CD4-positive, alpha-beta T cell treated with Interleukin-6 for 4 hours (primary cell): ENCODE measurements around the gene AKR1C1.
"Not testable (repeated sequence)": the region's sequence is repeated elsewhere in the genome, so short reads cannot be mapped to it uniquely, and the experiment has no call there.

Experiments used
- DNase-seq: peaks from one replicate; pipeline ENCODE4 v3.0.0-alpha.2; 2020; ENCODE audit warnings: mixed read lengths

AKR1C1 gene

DNA sequence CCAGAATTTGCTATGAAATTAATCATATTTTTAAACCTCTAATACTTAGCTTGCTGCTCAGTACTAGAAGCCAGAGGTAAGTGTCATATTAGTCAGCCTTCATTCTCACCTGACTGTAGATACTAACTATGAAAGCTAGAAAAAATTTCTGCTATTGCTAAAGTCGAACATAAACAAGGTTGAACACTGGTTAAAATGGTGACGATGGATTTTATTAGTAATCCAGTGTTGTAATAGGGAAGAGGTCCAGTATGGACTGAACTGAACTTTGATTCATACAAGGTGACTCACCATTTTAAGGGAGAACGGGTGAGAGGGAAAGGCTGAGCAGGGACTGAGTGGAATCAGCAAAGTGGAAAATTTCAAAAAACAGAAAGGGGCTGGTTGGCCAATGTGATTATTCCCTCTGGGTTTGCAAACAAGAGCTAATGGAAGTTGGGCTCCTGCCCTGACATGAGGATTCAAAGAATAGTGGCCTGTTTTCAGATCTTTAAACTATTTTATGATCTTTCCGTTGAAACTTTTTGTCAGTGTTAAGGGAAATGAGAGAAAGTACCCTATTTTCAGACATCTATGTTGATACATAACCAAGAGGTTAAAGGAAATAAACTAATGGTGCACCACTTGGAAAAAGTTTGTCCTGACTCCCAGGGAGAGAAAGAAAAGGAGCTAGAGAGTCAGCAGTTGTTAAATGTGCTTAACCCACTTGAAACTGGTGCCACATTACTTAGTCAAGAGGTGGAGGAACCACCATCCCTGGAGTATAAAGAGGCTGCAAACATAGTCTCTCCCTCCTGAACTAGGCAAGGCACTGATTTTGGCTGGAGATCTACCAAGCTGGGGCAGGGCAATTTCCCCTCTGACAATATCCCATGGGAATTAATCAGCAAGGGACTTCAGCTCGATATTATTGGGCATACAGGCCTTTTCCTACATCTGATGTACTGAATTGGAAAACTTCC lies 15.3 kb upstream of the AKR1C1 start:
- DNase-seq: no peak

DNA sequence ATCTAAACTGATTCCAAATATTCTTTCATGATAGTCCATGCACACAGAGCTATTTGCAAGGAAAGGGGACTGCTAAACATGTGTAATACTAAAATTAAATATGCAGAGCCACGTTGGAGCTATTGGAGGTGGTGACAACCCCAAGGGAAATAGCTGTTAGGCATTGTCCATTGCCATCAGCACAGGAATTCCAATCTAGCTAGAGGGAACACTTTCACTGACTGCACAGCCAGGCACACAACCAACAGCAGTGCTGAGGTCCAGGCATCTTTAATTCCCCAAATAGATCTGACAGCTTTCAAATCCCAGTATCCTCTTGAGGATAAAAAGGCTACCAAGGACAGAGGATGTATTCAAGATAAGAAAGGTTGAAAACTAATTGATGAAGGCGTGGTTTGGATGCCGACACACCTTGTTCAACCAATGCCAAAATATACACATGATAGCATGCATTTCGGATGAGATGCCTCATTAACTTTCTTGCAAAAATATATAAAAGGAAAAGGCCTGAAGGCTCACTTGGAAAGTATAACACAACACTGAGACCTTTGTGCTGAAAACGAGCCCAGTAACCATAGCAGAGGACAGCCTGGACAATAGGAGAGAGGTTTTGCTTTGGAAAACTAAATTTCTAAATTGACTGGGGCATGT lies 11.6 kb upstream of the AKR1C1 start:
- DNase-seq: not testable (repeated sequence)

DNA sequence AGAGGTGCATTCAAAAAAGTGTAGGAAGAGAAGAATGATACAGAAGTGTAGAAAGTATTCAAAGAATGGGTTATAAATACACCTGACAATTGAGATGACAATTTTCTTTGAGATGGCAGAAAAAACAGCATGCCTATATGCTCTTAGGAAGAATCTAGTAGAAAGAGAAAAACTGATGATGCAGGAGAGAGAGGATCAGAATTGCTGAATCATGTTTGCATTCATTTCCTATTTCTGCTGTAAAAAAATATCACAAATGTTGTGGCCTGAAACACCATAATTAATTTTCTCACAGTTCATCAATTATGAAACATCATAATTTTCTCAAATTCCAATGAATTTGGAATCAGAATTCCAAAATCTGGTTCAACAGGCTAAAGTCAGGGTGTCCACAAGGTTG lies 9.8 kb upstream of the AKR1C1 start:
- DNase-seq: no peak

DNA sequence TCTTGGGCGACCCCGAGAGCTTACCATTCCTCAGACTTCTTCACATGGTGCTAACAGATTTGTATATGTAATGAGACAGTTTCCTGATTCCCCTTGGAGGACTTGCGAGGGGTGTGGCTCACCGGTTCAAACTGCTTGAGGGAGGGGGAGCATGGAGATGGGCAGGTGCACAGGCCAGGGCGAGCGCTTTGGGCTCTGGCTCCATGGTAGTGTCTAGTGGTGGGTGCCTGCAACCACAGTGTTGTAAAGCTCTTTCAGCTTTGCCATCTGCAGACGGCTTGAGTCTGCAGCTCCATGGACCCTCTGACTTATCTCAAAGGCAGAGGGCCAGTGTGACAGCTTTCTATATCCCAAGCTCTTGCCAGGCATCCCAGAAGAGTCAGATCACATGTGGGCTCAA lies 7.1 kb upstream of the AKR1C1 start:
- not testable (repeated sequence) for DNase-seq

DNA sequence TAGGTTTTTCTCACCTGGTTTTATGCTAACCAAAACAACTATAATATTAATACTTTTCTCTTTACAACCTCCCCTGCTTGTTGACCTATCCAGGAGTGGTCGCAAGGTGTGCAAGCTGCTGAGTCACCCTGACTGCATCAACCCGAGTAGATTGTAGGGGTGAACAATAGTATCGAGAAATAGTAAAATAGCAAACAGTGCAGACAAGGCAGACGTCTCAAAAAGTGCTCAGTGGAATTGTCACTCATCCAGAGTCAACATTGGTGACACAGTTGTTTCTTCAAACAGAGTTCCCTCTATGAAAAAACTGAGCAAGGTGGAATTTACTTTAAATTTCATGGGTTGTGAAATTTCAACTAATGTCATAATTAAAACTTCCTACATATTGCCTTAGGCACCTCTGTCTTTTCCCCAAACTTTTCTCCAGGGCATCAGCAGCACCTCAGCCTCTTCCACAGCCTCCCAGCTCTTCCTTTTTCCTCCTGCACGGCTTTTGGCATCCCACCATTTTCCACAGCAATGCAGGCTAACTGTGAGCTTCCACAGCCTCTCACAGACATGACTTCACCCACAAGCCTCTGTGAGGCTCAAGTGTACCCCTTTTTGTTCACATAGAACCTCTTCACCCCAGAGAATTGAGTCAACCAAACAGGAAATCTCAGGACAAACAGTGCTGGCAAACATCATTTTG lies 6.1 kb upstream of the AKR1C1 start:
- DNase-seq: not testable (repeated sequence)

DNA sequence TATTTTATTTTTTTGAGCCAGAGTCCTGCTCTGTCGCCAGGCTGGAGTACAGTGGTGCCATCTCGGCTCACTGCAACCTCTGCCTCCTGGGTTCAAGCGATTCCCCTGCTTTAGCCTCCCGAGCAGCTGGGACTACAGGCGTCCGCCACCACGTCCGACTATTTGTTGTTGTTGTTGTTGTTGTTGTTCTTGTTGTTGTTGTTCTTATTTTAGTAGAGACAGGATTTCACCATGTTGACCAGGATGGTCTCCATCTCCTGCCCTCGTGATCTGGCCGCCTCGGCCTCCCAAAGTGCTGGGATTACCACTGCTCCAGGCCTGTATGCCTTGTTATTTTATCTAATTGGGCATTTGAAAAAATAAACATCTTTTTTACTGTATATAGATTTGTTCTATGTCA lies 1.7 kb upstream of the AKR1C1 start:
- DNase-seq: not testable (repeated sequence)

DNA sequence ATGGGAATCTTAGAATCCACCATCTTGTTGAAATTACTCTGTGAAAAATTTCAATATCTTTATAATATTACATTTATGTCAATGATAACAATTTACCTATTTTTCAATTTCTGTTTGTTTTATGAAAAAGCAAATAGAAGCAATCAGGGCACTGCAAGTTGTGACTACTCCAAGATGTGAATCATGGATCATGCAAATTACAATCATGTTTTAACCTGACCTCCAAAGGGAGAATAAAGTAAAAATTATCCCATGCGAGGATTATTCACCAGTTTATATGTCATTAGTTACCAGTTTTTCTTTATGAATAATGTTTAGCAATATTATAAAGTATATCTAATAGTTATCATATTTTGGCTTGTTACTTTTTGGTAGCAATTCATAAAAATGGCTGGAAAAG lies 907 bp upstream of the AKR1C1 start:
- not testable (repeated sequence) for DNase-seq

DNA sequence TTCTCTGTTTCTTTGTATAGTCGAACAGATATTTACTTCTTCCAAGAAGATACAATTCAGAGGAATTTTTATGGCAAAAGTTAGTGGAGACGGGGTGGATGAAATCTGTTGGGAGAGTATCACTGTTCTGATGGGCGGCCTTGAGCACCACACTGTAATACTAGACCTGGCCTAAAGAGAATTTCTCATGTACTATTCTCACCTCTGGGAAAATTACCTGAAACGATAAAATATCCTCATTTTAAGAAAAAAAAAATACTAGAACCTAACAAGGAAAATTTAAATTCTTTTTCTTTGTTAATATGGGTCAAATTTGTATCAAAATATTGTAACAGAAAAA lies 570 bp downstream of the AKR1C1 start:
- not testable (repeated sequence) for DNase-seq

DNA sequence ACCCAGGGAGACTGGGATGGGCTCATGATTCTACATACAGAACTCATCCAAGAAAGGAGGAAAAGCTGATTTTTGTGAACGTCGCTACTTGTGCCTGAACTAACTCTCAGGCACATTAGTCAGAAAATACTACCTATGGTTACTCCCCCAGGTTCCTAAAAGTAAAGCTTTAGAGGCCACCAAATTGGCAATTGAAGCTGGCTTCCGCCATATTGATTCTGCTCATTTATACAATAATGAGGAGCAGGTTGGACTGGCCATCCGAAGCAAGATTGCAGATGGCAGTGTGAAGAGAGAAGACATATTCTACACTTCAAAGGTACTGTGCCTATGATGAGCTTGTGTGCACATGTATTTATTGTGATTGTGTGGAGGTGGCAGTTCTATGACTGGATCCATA lies 2.5 kb downstream of the AKR1C1 start:
- not testable (repeated sequence) for DNase-seq

DNA sequence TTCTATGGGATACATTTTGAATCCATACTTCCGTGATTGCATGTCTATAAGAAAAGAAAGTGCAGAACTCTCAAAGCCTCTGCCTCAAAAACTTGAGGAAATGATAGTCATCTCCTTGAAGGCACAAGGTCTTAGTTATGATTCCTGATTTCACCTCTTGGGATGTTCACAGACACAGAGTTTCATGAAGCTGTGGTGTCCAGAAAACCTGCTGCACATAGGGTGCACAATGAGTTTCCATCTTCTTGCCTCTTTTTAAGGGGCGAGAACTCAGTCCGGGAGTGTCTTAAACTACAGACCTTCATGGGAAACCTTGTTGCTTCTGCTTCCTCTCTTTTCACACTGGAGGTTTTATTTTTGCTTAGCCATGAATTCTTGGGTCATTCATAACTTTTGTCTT lies 4.0 kb downstream of the AKR1C1 start:
- DNase-seq: not testable (repeated sequence)

DNA sequence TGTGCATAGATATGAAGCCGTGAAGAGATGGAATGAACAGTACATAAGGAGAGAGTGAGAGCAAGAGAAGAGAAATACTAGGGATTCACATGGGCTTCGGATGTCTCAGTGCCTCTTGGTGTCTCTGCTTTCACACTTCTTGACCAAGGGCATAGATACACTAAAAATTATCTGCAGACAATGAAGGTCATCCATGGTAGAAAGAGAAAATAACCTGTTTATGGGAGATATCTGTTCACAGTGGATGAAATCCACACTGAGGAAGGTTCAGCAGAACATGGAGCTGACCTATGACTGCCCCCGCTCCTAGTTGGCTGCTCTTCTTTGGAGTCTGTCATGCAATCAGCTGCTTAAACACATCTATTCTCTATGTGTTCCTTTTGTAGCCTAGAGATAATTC lies 6.1 kb downstream of the AKR1C1 start:
- DNase-seq: not testable (repeated sequence)

DNA sequence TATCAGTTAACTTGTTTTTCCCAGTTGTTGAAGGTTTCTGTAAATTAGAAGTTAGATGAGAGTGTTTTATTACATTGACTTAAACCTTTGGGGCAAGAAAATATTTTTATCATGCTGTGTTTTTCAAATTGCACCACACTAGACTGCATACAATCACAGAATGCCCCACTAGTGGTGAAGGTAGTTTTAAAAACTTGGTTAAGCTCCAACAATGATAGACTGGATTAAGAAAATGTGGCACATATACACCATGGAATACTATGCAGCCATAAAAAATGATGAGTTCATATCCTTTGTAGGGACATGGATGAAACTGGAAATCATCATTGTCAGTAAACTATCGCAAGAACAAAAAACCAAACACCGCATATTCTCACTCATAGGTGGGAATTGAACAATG lies 7.1 kb downstream of the AKR1C1 start:
- DNase-seq: not testable (repeated sequence)

DNA sequence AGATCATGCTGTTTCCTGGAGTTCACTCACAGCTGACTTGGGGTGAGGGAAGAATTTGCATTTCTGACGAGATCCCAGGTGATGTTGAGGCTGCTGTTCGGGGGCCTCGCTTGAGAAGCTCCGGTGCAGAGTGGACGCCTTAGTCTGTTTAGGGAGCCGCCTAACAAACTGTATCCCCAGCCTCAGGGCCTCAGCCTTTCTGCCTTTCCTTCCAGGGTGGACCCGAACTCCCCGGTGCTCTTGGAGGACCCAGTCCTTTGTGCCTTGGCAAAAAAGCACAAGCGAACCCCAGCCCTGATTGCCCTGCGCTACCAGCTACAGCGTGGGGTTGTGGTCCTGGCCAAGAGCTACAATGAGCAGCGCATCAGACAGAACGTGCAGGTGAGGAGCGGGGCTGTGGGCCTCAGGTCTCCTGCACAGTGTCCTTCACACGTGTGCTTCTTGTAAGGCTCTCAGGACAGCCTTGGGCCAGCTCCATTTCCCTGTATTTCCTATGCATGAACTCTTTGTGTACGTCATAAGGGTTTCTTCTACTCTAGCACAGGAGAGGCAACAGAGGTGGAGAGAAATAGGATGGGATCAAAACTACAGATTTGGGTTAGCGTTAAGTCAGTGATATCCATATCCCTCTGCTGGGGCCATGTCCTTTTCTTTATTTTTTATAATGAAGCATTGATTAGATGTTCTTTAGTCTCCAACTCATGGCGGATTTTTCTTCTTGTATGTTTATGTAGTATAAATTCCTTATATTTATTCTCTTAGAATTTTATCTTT lies 9.3 kb downstream of the AKR1C1 start:
- not testable (repeated sequence) for DNase-seq

DNA sequence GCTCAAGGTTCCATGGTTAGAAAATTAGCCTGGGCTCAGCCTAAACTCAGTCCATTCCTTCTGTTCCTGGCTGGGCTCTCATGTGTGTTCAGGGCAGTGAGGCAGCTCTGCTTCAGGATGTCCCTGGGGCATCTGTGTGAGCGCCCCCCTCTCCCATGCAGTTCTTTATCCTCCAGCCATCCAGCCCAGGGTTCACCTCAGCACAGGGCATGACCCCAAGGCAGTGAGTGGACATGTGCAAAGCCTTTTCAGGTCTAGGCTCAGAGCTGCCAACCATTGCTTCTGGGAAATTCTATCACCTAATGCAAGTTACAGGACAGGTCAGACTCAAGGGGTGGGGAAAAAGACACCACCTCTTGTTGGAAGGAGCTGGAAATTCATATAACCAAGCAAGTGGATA lies 10.1 kb downstream of the AKR1C1 start:
- DNase-seq: not testable (repeated sequence)

DNA sequence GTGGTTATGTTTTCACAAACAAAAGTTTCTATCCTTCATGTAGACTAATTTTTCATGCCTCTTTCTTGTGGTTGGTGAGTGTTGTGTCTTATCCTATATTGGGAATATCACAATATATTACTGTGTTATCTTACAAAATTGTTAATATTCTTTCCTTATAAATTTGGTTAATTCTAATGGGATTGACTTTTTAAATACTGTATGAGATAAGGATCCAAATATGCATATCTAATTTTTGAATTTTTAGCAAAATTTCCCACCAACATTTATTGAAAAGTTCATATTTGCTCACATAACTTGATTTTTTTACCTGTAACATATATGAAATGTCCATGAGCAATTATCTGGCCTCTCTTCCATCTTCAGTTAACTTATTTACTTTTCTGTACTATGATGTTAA lies 11.2 kb downstream of the AKR1C1 start:
- DNase-seq: not testable (repeated sequence)

DNA sequence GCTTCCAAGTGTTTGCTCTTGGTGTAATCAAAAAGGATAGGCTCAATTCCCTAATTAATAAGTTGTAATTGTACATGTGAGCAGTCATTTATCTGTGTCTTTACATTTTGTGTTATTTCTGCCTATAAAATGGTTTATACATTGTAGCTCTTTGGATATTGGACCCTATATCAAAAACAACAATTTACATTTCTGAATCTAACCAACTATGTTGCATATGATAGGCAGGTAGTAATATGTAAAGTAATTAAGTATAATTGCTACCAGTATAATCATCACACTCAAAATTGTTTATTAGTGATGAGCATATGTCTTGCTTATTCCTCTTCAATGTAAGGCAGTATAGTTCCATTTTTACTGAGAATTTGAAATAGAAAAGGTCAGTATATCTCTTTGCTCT lies 13.8 kb downstream of the AKR1C1 start:
- no peak for DNase-seq

DNA sequence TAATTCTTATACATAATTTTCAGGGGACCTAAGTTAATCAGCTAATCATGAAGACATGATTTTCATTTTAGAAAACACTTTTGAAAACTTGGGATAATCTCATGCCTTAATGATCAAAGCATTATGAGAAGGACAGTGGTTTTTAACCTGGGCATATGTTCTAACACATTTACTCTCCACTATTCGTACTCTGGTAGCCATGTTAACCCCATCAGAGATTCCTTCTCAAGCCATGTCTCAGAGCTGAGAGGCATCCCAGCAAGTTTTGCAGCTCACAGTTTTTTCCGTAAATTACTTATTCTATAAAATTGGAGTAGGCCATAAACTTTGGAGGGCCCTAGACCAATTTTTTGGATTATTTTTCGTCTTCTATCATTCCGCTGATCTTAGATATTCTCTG lies 15.7 kb downstream of the AKR1C1 start:
- no peak for DNase-seq

DNA sequence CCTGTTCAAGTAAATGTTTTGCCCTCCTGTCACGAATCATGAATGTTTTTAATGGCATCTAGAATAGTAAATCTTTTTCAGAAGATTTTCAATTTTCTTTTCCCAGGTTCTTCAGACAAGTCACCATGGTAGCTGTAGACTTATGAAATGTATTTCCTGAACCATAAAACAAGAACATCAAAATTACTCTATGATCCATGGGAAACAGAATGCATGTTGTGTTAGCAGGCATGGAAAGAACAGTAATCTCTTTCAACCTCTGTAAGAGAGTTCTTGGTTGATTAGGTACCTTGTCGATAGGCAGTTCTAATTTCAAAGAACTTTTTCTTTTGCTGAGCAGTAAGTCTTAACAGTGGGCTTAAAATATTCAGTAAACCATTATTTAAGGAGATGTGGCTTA lies 17.6 kb downstream of the AKR1C1 start:
- DNase-seq: no peak

DNA sequence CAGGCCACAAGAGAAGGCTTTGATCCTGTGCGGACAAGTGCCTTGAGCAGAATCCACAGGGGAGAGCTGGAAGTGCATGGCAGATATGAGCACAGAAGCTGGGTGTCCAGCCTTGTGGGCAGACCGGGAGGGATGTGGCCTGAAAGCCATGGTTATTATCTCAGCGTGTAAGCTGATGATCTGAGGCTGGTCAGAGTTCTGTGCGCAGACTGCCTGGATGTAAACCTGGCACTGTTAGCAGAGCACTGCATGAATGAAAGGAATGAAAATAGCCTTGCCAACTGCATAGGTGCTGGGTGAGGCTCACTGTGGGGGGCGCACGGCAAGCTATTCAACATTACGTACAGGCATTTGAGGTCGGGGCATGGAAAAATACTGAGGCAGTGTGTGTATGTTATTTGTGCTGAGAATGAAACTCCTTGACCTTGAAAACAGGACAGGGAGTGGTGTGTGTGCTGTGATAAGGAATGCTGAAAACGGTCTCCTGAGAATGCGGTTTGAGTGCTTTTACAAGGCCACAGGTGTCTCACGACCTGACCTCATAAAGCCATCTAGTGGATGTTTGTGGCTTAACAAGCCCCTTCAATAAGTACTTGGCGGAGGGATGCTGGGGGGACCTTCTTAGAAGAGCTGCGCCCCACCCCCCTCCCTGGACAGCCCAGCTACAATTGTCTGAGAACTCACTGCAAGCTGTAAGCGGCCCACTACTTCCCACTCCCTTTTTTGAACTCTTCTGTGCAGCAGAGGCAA lies 18.7 kb downstream of the AKR1C1 start:
- DNase-seq: no peak

DNA sequence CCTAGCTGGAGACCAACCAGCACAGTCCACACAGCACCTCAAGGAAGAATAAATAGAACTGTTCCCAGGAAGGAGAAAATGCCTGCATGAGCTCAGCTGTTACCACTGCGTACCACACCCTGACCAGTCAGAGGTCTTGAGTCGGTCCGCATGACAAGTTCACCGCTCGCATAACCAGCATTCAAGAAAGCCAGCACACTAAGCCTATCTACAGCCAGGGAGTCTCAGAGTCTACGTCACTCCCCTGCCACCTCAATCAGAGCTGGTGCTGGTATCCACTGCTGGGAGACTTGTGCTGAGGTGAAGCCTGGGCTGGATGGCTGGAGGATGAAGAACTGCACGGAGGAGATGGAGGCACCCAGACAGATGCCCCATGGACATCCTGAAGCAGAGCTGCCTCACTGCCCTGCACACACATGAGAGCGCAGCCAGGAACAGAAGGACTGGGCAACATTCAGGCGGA lies 19.6 kb downstream of the AKR1C1 start:
- DNase-seq: no peak

DNA sequence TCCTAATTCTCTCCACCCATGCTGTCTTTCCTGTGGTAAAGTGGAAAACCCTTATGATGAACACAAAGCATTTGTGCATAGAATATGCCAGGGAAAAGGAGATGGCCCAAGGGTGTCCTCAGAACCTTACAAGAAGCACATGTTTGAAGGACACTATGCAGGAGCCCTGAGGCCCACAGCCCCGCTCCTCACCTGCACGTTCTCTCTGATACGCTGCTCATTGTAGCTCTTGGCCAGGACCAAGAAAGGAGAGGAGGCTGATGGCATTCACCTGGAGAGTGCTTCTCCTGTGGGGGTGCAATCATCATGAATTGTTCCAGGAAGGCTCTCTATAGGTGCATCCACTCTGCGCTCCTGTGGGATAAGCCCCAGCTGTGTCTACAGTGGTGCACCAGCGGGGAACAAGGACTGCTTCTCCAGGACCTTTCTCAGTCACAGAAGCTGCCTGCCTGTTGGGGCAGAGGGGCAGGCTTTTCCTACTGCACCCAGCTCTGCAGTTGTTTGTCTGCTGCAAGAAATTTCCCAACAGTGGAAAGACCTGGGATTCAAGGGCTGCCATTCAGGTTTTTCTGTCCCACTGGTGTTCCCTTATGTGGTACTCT lies 20.5 kb downstream of the AKR1C1 start:
- DNase-seq: no peak

DNA sequence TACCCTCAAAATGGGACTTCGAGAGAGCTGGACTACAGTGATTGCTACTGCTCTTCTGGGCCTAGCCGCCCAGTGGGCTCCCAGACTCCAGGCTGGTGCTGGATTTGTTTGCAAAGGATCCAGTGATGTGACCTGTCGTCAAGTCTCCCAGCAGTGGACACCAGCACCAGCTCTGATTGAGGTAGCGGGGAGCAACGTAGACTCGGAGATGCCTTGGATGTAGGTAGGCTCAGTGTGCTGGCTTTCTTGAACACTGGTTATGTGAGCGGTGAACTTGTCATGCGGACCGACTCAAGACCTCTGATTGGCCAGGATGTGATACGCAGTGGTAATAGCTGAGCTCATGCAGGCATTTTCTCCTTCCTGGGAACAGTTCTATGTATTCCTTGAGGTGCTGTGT lies 21.0 kb downstream of the AKR1C1 start:
- DNase-seq: no peak
